Sigmoid colon (tissue), 7 donors: Measurements from ENCODE around the gene ZNF521. TPM values are rescaled to one million over a fixed set of nuclear protein-coding genes. Genes with fewer than 3 reads are reported as not detected.
A peak's percentile ranks its signal among the peaks of the same experiment; 100 is the strongest.

Experiments used
- DNase-seq: peaks from one replicate; pipeline ENCODE4 v3.0.0-alpha.2; 2019
- H3K27ac ChIP-seq, 4 donors: fragments of 200-600 bp; sonication (generic); one replicate each; pipeline ENCODE4 v1.5.1; 2016 to 2019; ENCODE audit warnings: mild to moderate bottlenecking in 1 of 4
- H3K27me3 ChIP-seq, 3 donors: fragments of 200-600 bp; sonication (generic); one replicate each; pipeline ENCODE4 v1.5.1; 2019; ENCODE audit warnings: mild to moderate bottlenecking in 1 of 3
- H3K36me3 ChIP-seq, 4 donors: fragments of 200-600 bp; sonication (generic); one replicate each; pipeline ENCODE4 v1.5.1; 2016 to 2019
- H3K4me1 ChIP-seq, 4 donors: fragments of 200-600 bp; sonication (generic); one replicate each; pipeline ENCODE4 v1.5.1; 2017 to 2019
- H3K4me3 ChIP-seq, 4 donors: fragments of 200-600 bp; sonication (generic); one replicate each; pipeline ENCODE4 v1.5.1; 2017 to 2019; ENCODE audit warnings: mild to moderate bottlenecking in 2 of 4, moderate library complexity in 1 of 4
- H3K9me3 ChIP-seq, 4 donors: fragments of 200-600 bp in 3 of 4; sonication (generic) in 3 of 4; one replicate each; pipeline versions ENCODE4 v1.5.1 to v1.6.1; 2013 to 2019
- EP300 ChIP-seq, 4 donors: sonication (generic); formaldehyde crosslinking; IDR thresholded peaks; one replicate each; pipeline ENCODE4 v1.6.1; 2017; ENCODE audit warnings: antibody characterized with exemption in 4 of 4
- POLR2A ChIP-seq, 2 donors: fragments of 450-650 bp; IDR thresholded peaks; one replicate each; pipeline ENCODE4 v1.6.1; 2016; ENCODE audit warnings: antibody characterized with exemption in 2 of 2, mild to moderate bottlenecking in 2 of 2, moderate library complexity in 2 of 2
- POLR2AphosphoS5 ChIP-seq, 4 donors: sonication (generic); formaldehyde crosslinking; IDR thresholded peaks; one replicate each; pipeline ENCODE4 v1.6.1; 2017; ENCODE audit warnings: antibody characterized with exemption in 4 of 4
- WGBS, 2 donors: extraction: QIAGEN DNeasy Blood & Tissue Kit; methylation state at CpG; one replicate each; pipeline ENCODE4 v1.1.7; 2013; 5-methylcytosine and 5-hydroxymethylcytosine counted together
- intact Hi-C: fragments of 100-400 bp; cut with DNase I; formaldehyde crosslinking; loops from one replicate; pipeline ENCODE4 v1.15.1; 2023
- polyA plus RNA-seq, 3 donors: library from polyadenylated mRNA; stranded (reverse); fragments of 200-250 nt; gene quantifications; one replicate each; pipeline ENCODE4 v1.2.3, GENCODE V29; 2013
- total RNA-seq, 4 donors: library from RNA; depleted of rRNA; stranded (reverse); fragments of >200 nt; gene quantifications; one replicate each; pipeline ENCODE4 v1.1.0, GENCODE V29; 2016
- TF ChIP-seq, protein P1 (sequence below), 4 experiments: fragments of 450-650 bp in 3 of 4; fragments of 200-600 bp in 1 of 4; IDR thresholded peaks; one replicate each; pipeline ENCODE4 v1.5.1; 2016 to 2019; ENCODE audit warnings: antibody characterized with exemption in 4 of 4, mild to moderate bottlenecking in 3 of 4, moderate library complexity in 2 of 4
- donor health status: healthy with polysubstance abuse.
- donor health status: Bipolar disorder and iron deficiency.
- donor health status: healthy.

ZNF521 gene
- total and polyA plus RNA-seq, 7 donors = 0.69 to 40.2 (median 12.0) TPM

- intact Hi-C loops = no loop called here
- Histone ChIP-seq H3K4me1 (peaks cover 0 to 14% (median 12%) of the 10 kb centered on the region in 4 donors), H3K27me3 (no peaks in the 10 kb centered on the region), H3K27ac (peak overlapping the region in 1 of 4 donors; percentile 35), H3K9me3 (no peaks in the 10 kb centered on the region), H3K4me3 (no peak overlapping the region), H3K36me3 (no peaks in the 10 kb centered on the region)
- TF ChIP-seq EP300 (IDR thresholded peaks at IDR 0.05) = no peak
- TF ChIP-seq, protein P1, sequence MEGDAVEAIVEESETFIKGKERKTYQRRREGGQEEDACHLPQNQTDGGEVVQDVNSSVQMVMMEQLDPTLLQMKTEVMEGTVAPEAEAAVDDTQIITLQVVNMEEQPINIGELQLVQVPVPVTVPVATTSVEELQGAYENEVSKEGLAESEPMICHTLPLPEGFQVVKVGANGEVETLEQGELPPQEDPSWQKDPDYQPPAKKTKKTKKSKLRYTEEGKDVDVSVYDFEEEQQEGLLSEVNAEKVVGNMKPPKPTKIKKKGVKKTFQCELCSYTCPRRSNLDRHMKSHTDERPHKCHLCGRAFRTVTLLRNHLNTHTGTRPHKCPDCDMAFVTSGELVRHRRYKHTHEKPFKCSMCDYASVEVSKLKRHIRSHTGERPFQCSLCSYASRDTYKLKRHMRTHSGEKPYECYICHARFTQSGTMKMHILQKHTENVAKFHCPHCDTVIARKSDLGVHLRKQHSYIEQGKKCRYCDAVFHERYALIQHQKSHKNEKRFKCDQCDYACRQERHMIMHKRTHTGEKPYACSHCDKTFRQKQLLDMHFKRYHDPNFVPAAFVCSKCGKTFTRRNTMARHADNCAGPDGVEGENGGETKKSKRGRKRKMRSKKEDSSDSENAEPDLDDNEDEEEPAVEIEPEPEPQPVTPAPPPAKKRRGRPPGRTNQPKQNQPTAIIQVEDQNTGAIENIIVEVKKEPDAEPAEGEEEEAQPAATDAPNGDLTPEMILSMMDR (IDR thresholded peaks at IDR 0.05) = no peak
- no peak for TF ChIP-seq POLR2AphosphoS5 (IDR thresholded peaks at IDR 0.05)
- no peak for TF ChIP-seq POLR2A (IDR thresholded peaks at IDR 0.05)
- DNase-seq = no peak
- WGBS, 2 donors = 73 to 74% methylated on average over 4 of the region's 4 CpGs
Observed at GRCh38 chr18:25282896-25283703, 68.9 kb downstream of the ZNF521 start.

- H3K27ac ChIP-seq = peak overlapping the region in 1 of 4 donors; percentile 33
- H3K36me3 ChIP-seq = no peaks in the 10 kb centered on the region
- no peak overlapping the region for H3K4me3 ChIP-seq
- no peaks in the 10 kb centered on the region for H3K27me3 ChIP-seq
- H3K9me3 ChIP-seq = no peaks in the 10 kb centered on the region
- intact Hi-C loops = no loop called here
- WGBS, 2 donors = 15 to 29% methylated on average over 8 of the region's 8 CpGs
- peak; percentile 64 for DNase-seq
- TF ChIP-seq EP300 (IDR thresholded peaks at IDR 0.05) (no peak), POLR2A (IDR thresholded peaks at IDR 0.05) (no peak), POLR2AphosphoS5 (IDR thresholded peaks at IDR 0.05) (no peak)
- TF ChIP-seq, protein P1 (IDR thresholded peaks at IDR 0.05) = no peak
- H3K4me1 ChIP-seq = peaks cover 0 to 14% (median 12%) of the 10 kb centered on the region in 4 donors
Observed at GRCh38 chr18:25282282-25282681, 69.7 kb downstream of the ZNF521 start.

DNA sequence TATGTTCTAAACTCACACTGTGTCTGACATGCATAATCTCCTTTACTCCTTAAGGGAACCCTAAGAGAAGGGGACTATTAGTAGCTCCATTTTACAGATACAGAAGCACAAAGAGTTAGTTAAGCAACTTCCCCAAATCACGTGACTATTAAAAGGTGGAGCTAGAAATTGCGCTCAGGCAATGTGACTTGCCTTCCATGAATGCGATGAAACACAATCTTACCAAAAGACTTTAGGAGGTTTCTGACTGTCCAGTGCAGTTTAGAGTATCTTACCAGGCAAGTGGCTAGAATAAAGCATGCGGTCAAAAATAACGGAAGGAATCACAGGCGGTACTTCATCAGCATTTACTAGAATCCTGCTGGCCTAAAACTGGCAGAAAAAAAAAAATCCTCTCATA, 70.4 kb downstream of the ZNF521 start:
- no peaks in the 10 kb centered on the region for H3K27me3 ChIP-seq
- 80 to 87% methylated on average over 6 of the region's 6 CpGs for WGBS, 2 donors
- no peaks in the 10 kb centered on the region for H3K9me3 ChIP-seq
- intact Hi-C loops = no loop called here
- H3K27ac ChIP-seq = peak overlapping the region in 1 of 4 donors; percentile 33
- no peak for TF ChIP-seq POLR2AphosphoS5 (IDR thresholded peaks at IDR 0.05)
- peaks cover 0 to 14% (median 12%) of the 10 kb centered on the region in 4 donors for H3K4me1 ChIP-seq
- no peak for DNase-seq
- H3K36me3 ChIP-seq = no peaks in the 10 kb centered on the region
- H3K4me3 ChIP-seq = no peak overlapping the region

DNA sequence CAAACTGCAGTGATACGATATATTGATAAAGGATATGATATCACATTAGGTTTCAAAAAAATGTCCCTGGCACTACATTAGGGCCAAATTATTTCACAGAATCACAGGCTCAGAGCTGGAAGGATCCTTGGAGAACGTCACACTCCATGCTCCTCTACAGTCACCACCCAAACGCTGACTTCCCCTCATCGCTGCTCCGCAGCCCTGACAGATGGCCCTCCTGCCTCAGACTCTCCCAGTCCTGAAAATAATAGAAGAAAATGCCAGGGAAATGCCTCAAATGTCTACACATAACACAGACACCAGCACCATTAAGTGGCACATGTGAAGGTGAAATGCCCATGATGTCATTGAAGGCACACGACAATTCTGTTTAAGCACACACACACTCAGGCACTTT, 72.0 kb downstream of the ZNF521 start:
- DNase-seq = no peak
- no peaks in the 10 kb centered on the region for H3K36me3 ChIP-seq
- H3K9me3 ChIP-seq = no peaks in the 10 kb centered on the region
- TF ChIP-seq POLR2AphosphoS5 (IDR thresholded peaks at IDR 0.05) = no peak
- TF ChIP-seq, protein P1 (IDR thresholded peaks at IDR 0.05) = no peak
- TF ChIP-seq POLR2A (IDR thresholded peaks at IDR 0.05) = no peak
- no peak for TF ChIP-seq EP300 (IDR thresholded peaks at IDR 0.05)
- no peak overlapping the region for H3K27ac ChIP-seq
- H3K27me3 ChIP-seq = no peaks in the 10 kb centered on the region
- H3K4me1 ChIP-seq = peaks cover 0 to 14% (median 12%) of the 10 kb centered on the region in 4 donors
- H3K4me3 ChIP-seq = no peak overlapping the region
- intact Hi-C loops = no loop called here
- WGBS, 2 donors = 69 to 71% methylated on average over 6 of the region's 6 CpGs

DNA sequence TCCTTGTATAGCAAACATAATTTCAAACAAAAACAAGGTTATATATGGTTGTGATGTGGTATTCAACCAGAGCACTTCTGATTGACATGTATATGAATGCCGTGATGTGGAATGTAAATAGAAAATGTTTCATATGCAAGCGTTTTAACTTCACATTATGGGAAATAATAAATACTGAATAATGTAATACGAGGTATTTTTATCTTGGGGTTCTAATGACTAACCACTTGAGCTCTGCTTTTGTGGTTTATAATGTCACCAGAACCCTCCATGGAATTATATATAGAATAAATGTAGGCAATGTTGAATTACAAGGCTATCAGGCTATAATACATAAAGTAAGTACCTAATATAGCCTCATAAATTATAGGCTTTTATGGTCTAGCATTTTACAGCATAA, 72.4 kb downstream of the ZNF521 start:
- TF ChIP-seq, protein P1 (IDR thresholded peaks at IDR 0.05) = no peak
- TF ChIP-seq POLR2AphosphoS5 (IDR thresholded peaks at IDR 0.05) = no peak
- no peak for TF ChIP-seq EP300 (IDR thresholded peaks at IDR 0.05)
- TF ChIP-seq POLR2A (IDR thresholded peaks at IDR 0.05) = no peak
- H3K36me3 ChIP-seq = no peaks in the 10 kb centered on the region
- no peak overlapping the region for H3K27ac ChIP-seq
- H3K9me3 ChIP-seq = no peaks in the 10 kb centered on the region
- H3K4me1 ChIP-seq = peaks cover 0 to 14% (median 12%) of the 10 kb centered on the region in 4 donors
- no peaks in the 10 kb centered on the region for H3K27me3 ChIP-seq
- H3K4me3 ChIP-seq = no peak overlapping the region
- intact Hi-C loops = no loop called here
- no peak for DNase-seq
- WGBS, 2 donors = 61 to 74% methylated on average over 3 of the region's 3 CpGs
